ENCODE results near the gene ANKK1. TPM values are rescaled to one million over a fixed set of nuclear protein-coding genes. Genes with fewer than 3 reads are reported as not detected.
A peak's percentile ranks its signal among the peaks of the same experiment; 100 is the strongest.

Gene ANKK1
- total RNA-seq, 1 donor from 2014 or later: not detected

GRCh38 chr11:113350336-113351067 lies 37.1 kb upstream of the ANKK1 start:
- no peaks in the 10 kb centered on the region for H3K4me1 ChIP-seq (ENCODE audit: insufficient read depth, low read length)
- peaks cover 8% of the 10 kb centered on the region for H3K36me3 Mint-ChIP-seq (ENCODE audit: low read depth, unreplicated experiment)
- no peak overlapping the region for H3K4me2 ChIP-seq (ENCODE audit: low read length)
- no peaks in the 10 kb centered on the region for H4K20me1 ChIP-seq (ENCODE audit: insufficient read depth, low read length)
- H3K36me3 ChIP-seq (ENCODE audit: insufficient read depth, low read length): no peaks in the 10 kb centered on the region
- H2AFZ ChIP-seq (ENCODE audit: low read depth, low read length): no peak overlapping the region
- H3K9me3 ChIP-seq (ENCODE audit: insufficient read depth, low read depth, low read length): no peaks in the 10 kb centered on the region
- H3K9ac ChIP-seq (ENCODE audit: low read length): no peak overlapping the region
- peaks cover 3% of the 10 kb centered on the region for H3K27me3 Mint-ChIP-seq (ENCODE audit: low read depth, unreplicated experiment)
- H3K27ac Mint-ChIP-seq (ENCODE audit: unreplicated experiment): peak overlapping the region; percentile 30
- no peak for DNase-seq (ENCODE audit: low read depth)
- no peaks in the 10 kb centered on the region for H3K4me1 Mint-ChIP-seq (ENCODE audit: low read depth, unreplicated experiment)
- no peaks in the 10 kb centered on the region for H3K79me2 ChIP-seq (ENCODE audit: insufficient read depth, low read length)
- no peak overlapping the region for H3K4me3 ChIP-seq (ENCODE audit: insufficient read depth, low read depth, low read length)
- H3K27ac ChIP-seq (ENCODE audit: low read depth, low read length): no peak overlapping the region
- H3K27me3 ChIP-seq (ENCODE audit: insufficient read depth, low read length): no peaks in the 10 kb centered on the region
- H3K4me3 Mint-ChIP-seq (ENCODE audit: unreplicated experiment): no peak overlapping the region
- no peak for FAIRE-seq
- TF ChIP-seq EZH2 (IDR thresholded peaks at IDR 0.05; ENCODE audit: insufficient read depth, low read length) (no peak), CTCF (IDR thresholded peaks at IDR 0.05; ENCODE audit: insufficient read depth, low read depth, low read length) (no peak)
- no peaks in the 10 kb centered on the region for H3K9me3 Mint-ChIP-seq (ENCODE audit: unreplicated experiment)

GRCh38 chr11:113351068-113351450 lies 36.5 kb upstream of the ANKK1 start:
- Histone ChIP-seq H3K4me1 (ENCODE audit: insufficient read depth, low read length) (no peaks in the 10 kb centered on the region), H3K4me2 (ENCODE audit: low read length) (no peak overlapping the region), H4K20me1 (ENCODE audit: insufficient read depth, low read length) (no peaks in the 10 kb centered on the region), H3K9ac (ENCODE audit: low read length) (no peak overlapping the region), H3K79me2 (ENCODE audit: insufficient read depth, low read length) (no peaks in the 10 kb centered on the region), H3K27me3 (ENCODE audit: insufficient read depth, low read length) (no peaks in the 10 kb centered on the region), H2AFZ (ENCODE audit: low read depth, low read length) (no peak overlapping the region), H3K9me3 (ENCODE audit: insufficient read depth, low read depth, low read length) (no peaks in the 10 kb centered on the region), H3K4me3 (ENCODE audit: insufficient read depth, low read depth, low read length) (no peak overlapping the region), H3K36me3 (ENCODE audit: insufficient read depth, low read length) (no peaks in the 10 kb centered on the region), H3K27ac (ENCODE audit: low read depth, low read length) (no peak overlapping the region)
- FAIRE-seq (no peak), DNase-seq (ENCODE audit: low read depth) (no peak)
- Mint-ChIP-seq H3K27me3 (ENCODE audit: low read depth, unreplicated experiment) (peaks cover 3% of the 10 kb centered on the region), H3K27ac (ENCODE audit: unreplicated experiment) (no peak overlapping the region), H3K4me3 (ENCODE audit: unreplicated experiment) (no peak overlapping the region), H3K9me3 (ENCODE audit: unreplicated experiment) (peaks cover 3% of the 10 kb centered on the region), H3K4me1 (ENCODE audit: low read depth, unreplicated experiment) (no peaks in the 10 kb centered on the region), H3K36me3 (ENCODE audit: low read depth, unreplicated experiment) (peaks cover 10% of the 10 kb centered on the region)
- TF ChIP-seq EZH2 (IDR thresholded peaks at IDR 0.05; ENCODE audit: insufficient read depth, low read length) (no peak), CTCF (IDR thresholded peaks at IDR 0.05; ENCODE audit: insufficient read depth, low read depth, low read length) (no peak)

GRCh38 chr11:113351480-113351879 lies 36.1 kb upstream of the ANKK1 start:
- FAIRE-seq: no peak
- peaks cover 14% of the 10 kb centered on the region for H3K36me3 Mint-ChIP-seq (ENCODE audit: low read depth, unreplicated experiment)

More at GRCh38 chr11:113351480-113351879, 36.1 kb upstream of the ANKK1 start:
- Histone ChIP-seq H3K4me2 (ENCODE audit: low read length) (no peak overlapping the region), H3K79me2 (ENCODE audit: insufficient read depth, low read length) (no peaks in the 10 kb centered on the region), H3K9ac (ENCODE audit: low read length) (no peak overlapping the region), H3K36me3 (ENCODE audit: insufficient read depth, low read length) (no peaks in the 10 kb centered on the region), H3K27ac (ENCODE audit: low read depth, low read length) (no peak overlapping the region), H3K9me3 (ENCODE audit: insufficient read depth, low read depth, low read length) (no peaks in the 10 kb centered on the region), H3K4me1 (ENCODE audit: insufficient read depth, low read length) (no peaks in the 10 kb centered on the region), H3K27me3 (ENCODE audit: insufficient read depth, low read length) (no peaks in the 10 kb centered on the region), H3K4me3 (ENCODE audit: insufficient read depth, low read depth, low read length) (no peak overlapping the region), H4K20me1 (ENCODE audit: insufficient read depth, low read length) (no peaks in the 10 kb centered on the region), H2AFZ (ENCODE audit: low read depth, low read length) (no peak overlapping the region)
- Mint-ChIP-seq H3K4me1 (ENCODE audit: low read depth, unreplicated experiment) (no peaks in the 10 kb centered on the region), H3K27ac (ENCODE audit: unreplicated experiment) (no peak overlapping the region), H3K4me3 (ENCODE audit: unreplicated experiment) (no peak overlapping the region), H3K9me3 (ENCODE audit: unreplicated experiment) (peaks cover 4% of the 10 kb centered on the region), H3K27me3 (ENCODE audit: low read depth, unreplicated experiment) (peaks cover 3% of the 10 kb centered on the region)
- TF ChIP-seq CTCF (IDR thresholded peaks at IDR 0.05; ENCODE audit: insufficient read depth, low read depth, low read length) (no peak), EZH2 (IDR thresholded peaks at IDR 0.05; ENCODE audit: insufficient read depth, low read length) (no peak)
- no peak for DNase-seq (ENCODE audit: low read depth)
